GM21619 (cell line): ENCODE results near the gene ZXDC.
A peak's percentile ranks its signal among the peaks of the same experiment; 100 is the strongest.

Experiments used
- ATAC-seq: cut with Tn5 transposase; IDR thresholded peaks from one replicate; pipeline ENCODE4 v1.9.1; 2021; ENCODE audit not compliant: unreplicated experiment

Gene ZXDC

GRCh38 chr3:126438186-126438585 lies 37.5 kb downstream of the ZXDC start:
- no peak for ATAC-seq

- ATAC-seq: no peak
Measured at GRCh38 chr3:126436826-126437717, 38.6 kb downstream of the ZXDC start.

GRCh38 chr3:126435456-126436315 lies 40.0 kb downstream of the ZXDC start:
- no peak for ATAC-seq

- no peak for ATAC-seq
Measured at GRCh38 chr3:126434931-126435411, 40.7 kb downstream of the ZXDC start.

- ATAC-seq: no peak
Measured at GRCh38 chr3:126434264-126434590, 41.5 kb downstream of the ZXDC start.

GRCh38 chr3:126433496-126434263 lies 42.0 kb downstream of the ZXDC start:
- no peak for ATAC-seq

- ATAC-seq: no peak
Measured at GRCh38 chr3:126433105-126433430, 42.6 kb downstream of the ZXDC start.

GRCh38 chr3:126432361-126433104 lies 43.2 kb downstream of the ZXDC start:
- no peak for ATAC-seq

- peak; percentile 78 for ATAC-seq
Measured at GRCh38 chr3:126431103-126431534, 44.6 kb downstream of the ZXDC start.

- ATAC-seq: no peak
Measured at GRCh38 chr3:126424751-126425150, 50.9 kb downstream of the ZXDC start.

GRCh38 chr3:126424039-126424717 lies 51.5 kb downstream of the ZXDC start:
- no peak for ATAC-seq

GRCh38 chr3:126423191-126424038 lies 52.3 kb downstream of the ZXDC start:
- no peak for ATAC-seq

GRCh38 chr3:126422571-126423091 lies 53.1 kb downstream of the ZXDC start:
- ATAC-seq: no peak

GRCh38 chr3:126422121-126422520 lies 53.6 kb downstream of the ZXDC start:
- no peak for ATAC-seq

- ATAC-seq: no peak
Measured at GRCh38 chr3:126421573-126422119, 54.0 kb downstream of the ZXDC start.

- ATAC-seq: no peak
Measured at GRCh38 chr3:126419886-126420786, 55.6 kb downstream of the ZXDC start.

- no peak for ATAC-seq
Measured at GRCh38 chr3:126419151-126419703, 56.5 kb downstream of the ZXDC start.
